ENCODE data around the gene EDAR. TPM values are rescaled to one million over a fixed set of nuclear protein-coding genes. Genes with fewer than 3 reads are reported as not detected.

Gene EDAR
- total and polyA plus RNA-seq, 10 of the 15 experiments (the other 5 are each of a cell fraction or from before 2014, with no cell fraction given): 0.04 TPM; not detected in 9

GRCh38 chr2:108972663-108973062 is 16.4 kb downstream of the EDAR start (continued):
- TF ChIP-seq FOS (IDR thresholded peaks at IDR 0.05; ENCODE audit: borderline replicate concordance, extremely low read depth, insufficient read length) (no peak), USF1 (IDR thresholded peaks at IDR 0.05; ENCODE audit: borderline replicate concordance, extremely low read length, insufficient read depth, low read depth, low read length) (no peak), WRNIP1 (IDR thresholded peaks at IDR 0.05; ENCODE audit: borderline replicate concordance, low read depth, low read length) (no peak), BHLHE40 (IDR thresholded peaks at IDR 0.05; ENCODE audit: borderline replicate concordance in 1 of 2, low read depth in 2 of 2, low read length in 1 of 2) (no peak), ZNF217 (IDR thresholded peaks at IDR 0.05) (no peak), NFXL1 (IDR thresholded peaks at IDR 0.05; ENCODE audit: borderline replicate concordance) (no peak), RCOR1 (conservative IDR thresholded peaks at IDR 0.05; ENCODE audit: low read depth, low read length) (no peak), EZH2 (IDR thresholded peaks at IDR 0.05; ENCODE audit: borderline replicate concordance, control insufficient read depth, low read depth, low read length) (no peak)
- TF ChIP-seq, protein P1, sequence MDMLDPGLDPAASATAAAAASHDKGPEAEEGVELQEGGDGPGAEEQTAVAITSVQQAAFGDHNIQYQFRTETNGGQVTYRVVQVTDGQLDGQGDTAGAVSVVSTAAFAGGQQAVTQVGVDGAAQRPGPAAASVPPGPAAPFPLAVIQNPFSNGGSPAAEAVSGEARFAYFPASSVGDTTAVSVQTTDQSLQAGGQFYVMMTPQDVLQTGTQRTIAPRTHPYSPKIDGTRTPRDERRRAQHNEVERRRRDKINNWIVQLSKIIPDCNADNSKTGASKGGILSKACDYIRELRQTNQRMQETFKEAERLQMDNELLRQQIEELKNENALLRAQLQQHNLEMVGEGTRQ (IDR thresholded peaks at IDR 0.05; ENCODE audit: borderline replicate concordance, low read depth, low read length): no peak
- TF ChIP-seq, protein P2, sequence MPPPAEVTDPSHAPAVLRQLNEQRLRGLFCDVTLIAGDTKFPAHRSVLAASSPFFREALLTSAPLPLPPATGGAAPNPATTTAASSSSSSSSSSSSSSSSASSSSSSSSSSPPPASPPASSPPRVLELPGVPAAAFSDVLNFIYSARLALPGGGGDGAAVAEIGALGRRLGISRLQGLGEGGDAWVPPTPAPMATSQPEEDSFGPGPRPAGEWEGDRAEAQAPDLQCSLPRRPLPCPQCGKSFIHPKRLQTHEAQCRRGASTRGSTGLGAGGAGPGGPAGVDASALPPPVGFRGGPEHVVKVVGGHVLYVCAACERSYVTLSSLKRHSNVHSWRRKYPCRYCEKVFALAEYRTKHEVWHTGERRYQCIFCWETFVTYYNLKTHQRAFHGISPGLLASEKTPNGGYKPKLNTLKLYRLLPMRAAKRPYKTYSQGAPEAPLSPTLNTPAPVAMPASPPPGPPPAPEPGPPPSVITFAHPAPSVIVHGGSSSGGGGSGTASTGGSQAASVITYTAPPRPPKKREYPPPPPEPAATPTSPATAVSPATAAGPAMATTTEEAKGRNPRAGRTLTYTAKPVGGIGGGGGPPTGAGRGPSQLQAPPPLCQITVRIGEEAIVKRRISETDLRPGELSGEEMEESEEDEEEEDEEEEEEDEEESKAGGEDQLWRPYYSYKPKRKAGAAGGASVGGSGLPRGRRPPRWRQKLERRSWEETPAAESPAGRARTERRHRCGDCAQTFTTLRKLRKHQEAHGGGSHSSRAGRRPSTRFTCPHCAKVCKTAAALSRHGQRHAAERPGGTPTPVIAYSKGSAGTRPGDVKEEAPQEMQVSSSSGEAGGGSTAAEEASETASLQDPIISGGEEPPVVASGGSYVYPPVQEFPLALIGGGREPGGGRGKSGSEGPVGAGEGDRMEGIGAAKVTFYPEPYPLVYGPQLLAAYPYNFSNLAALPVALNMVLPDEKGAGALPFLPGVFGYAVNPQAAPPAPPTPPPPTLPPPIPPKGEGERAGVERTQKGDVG (CRISPR knock-in tag; IDR thresholded peaks at IDR 0.05): no peak
